GM03348 (cell line): ENCODE measurements around the gene RAC2.
A peak's percentile ranks its signal among the peaks of the same experiment; 100 is the strongest.

Source experiments
- DNase-seq: peaks from one replicate; pipeline ENCODE4 v3.0.0; 2012; ENCODE audit warnings: low spot score

Gene RAC2

DNA sequence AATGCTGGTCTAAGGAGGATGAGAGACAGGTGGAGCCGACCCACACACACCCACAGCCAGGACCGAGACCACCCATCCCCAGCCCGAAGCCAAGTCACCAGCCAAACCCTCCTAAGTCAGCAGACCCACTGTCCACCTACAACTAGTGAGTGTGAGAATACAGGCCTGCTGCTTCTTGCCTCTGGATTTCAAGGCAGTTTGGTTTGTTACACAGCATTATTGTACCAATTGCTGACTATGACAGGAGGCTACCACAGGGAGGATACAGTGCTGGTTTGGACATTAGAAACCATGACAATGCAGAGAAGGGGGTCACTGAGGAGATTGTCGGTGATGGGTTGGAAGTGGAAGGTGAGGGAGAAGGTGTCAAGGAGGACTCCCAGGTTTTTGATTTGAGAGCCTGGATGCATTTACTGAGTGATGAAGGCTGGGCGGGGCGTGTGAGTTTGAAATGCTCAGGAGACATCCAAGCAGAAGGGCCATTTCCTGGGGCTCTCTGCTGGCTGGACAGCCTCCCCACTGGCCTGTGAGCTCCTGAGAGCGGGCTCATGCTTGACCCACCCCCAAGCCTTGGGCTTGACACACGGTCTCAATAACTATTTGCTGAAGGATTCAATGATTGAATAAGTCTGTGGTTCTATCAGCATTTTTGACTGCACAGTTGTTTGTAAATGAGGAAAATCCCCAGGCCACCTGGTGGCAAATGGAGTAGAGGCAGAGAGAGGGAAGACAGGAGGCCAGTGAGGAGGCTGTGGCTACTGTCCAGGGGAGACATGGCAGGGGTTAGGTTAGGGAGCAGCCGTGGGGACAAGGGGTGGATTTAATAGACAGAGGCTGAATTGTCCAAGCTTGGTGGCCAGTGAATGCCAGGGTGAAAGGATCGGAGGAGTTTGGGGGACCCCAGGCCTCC lies 22.4 kb downstream of the RAC2 start:
- no peak for DNase-seq

DNA sequence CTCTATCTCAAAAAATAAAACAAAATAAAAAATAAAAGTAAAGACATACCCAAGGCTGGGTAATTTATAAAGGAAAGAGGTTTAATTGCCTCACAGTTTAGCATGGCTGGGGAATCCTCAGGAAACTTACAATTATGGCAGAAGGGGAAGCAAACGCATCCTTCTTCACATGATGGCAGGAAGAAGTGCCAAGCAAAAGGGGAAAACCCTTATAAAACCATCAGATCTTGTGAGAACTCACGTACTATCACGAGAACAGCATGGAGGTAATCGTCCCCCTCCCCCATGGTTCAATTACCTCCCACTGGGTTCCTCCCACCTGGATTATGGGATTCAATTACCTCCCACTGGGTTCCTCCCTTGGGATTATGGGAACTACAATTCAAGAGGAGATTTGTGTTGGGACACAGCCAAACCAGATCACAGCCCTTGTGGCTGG lies 23.5 kb downstream of the RAC2 start:
- DNase-seq, result no peak

DNA sequence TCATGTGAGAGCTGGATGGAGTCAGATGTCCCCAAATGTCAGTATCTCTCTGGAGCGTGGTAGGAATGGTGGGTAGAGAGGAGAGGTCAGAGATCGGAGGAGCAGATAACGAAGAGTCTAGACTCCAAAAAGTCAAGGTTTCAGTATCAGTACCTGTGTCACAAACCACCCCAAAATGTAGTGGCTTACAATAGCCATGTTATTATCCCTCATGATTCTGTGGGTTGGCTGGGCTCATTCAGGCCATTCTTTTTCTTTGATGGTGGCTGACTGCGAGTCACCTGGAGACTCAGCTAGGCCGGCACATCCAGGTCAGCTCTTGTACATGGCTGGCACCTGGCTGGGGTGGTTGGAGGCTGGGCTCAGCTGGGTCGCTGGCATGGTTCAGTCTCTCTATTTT lies 24.5 kb downstream of the RAC2 start:
- no peak for DNase-seq

DNA sequence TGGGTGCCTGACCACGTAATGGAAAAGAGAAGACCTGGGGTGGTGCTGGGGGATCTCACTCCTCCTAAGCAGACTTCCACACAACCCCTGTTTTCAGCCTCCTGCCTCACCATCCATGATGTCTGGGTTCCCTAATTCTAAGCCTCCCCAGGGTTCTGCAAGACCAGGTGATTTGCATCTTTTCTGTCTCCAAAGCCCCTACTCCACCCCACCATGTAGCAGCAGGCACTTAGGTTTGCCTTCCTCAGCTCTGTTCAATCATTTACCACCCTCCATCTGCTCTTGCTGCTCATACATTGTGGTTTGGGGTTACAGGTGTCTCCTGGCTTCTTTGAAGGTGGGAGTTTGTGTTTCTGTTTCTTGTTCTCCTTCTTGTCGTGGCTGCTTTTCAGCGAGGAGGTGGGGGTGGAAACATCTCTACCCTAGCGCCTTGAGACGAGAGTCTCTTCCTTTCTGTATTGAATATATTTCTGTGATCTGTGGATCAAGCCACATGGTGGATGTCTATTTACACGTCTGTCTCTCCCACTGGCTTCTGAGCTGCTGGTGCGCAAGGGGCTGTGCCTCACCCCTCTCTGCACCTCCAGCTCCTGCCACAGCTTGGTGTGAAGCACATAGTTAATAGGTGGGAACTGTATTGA lies 25.2 kb downstream of the RAC2 start:
- no peak for DNase-seq

DNA sequence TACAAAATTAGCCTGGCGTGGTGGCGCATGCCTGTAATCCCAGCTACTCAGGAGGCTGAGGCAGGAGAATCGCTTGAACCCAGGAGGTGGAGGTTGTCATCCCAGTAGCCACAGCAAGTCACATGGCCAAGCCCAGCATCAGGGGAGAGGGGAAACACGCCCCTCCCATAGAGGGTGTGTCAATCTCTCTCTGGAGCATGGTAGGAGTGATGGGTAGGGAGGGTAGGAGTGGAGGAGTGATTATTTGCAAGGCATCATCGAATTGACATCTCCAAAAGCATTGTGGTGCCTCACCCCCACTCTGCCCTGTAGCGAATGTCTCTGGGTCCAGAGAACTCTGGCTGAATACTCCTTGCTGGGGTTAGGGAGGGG lies 25.7 kb downstream of the RAC2 start:
- DNase-seq, result no peak

DNA sequence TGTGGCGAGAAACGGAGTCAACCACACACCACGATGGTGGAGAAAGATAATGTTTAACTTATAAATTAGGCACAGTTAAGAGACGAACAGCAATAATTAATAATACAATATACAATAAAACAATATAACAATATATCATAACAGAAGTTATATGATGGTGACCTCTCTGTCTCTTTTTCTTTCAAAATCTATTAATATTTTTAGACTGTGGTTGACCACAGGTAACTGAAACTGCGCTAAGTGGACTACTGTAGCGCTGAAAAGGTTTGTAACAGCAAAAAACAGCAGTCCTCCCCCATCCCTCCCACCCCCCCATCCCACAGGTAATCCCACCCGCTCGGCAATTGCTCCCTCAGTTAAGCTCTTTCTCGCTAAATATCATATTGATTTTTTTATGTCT lies 28.2 kb downstream of the RAC2 start:
- DNase-seq, result no peak

DNA sequence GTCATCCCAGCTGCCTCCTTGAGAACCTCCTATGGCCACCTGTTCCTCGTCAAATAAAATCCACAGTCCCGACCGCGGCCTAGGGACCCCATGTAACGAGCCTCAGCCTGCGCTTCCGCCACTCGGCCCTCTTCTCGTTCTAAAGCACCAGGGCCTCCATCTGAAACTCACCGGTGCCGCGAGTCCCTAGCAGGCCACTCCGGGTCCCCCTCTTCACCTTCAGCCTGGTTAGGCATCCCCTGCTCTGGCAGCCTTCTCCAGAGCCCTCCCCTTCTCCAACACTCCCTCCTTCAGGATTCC lies 29.4 kb downstream of the RAC2 start:
- DNase-seq, result no peak

DNA sequence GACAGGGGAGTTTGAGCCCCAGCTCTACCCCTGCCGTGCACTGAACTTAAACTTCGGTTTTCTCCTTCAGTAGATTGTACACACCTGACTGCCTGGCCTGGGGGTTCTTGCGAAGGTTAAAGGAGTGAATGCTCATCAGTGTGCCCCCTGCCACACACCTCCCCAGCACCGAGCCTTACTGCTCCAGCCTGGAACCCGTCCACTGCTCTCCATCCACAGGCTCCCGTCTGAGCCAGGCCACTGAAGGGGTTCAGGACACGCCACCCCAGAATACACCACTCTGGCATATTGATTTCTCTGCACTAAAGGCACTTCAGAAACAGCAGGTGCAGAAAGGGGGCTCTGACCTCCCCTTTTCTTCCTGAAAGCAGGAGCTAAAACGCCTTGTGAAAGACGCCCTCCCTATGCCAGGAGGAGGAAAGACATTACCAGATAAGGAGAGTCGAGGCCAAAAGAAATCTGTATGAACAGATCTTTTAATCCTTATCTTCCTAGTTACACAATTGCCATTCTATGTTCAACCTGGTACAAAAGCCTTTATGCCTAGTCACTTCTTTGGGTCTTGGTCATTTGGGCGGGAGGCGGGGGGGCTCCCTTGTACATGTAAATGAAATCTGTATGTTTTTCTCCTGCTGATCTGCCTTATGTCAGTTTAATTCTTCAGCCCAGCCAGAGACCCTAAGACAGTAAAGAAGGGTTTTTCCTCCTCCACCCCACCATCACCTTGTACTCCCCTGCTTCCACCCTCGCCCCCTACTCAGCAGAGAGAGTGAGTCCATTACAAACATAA lies 29.9 kb downstream of the RAC2 start:
- no peak for DNase-seq

DNA sequence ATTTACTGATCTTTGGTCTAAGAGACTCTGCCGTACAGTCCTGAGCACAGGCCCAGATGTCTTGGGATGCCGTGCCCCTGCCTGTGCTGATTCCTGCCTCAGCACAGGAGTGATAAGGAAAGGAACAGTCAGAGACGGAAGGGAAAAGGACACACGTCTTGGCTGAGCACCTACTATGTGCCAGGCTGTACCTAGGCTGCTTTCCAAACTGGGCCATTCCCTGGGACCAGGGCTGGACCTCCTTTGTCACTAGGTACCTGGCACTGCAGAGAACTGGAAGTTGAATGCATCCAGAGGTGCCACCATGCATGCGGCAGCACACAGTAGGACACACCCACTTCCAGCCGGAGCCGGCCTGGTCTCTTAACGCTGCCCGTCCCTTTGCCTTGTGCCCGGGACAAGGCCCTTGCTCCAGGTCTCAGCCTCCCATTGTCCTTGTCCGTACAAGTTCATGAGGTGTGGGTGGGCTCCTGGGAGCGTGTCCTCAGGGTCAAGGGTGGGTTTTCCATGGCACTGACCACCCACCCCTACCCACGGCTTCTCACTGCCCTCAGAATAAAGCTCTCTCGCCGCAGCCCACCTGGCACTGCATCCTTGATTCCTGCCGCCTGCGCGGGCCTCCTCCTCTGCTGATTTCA lies 30.7 kb downstream of the RAC2 start:
- no peak for DNase-seq

DNA sequence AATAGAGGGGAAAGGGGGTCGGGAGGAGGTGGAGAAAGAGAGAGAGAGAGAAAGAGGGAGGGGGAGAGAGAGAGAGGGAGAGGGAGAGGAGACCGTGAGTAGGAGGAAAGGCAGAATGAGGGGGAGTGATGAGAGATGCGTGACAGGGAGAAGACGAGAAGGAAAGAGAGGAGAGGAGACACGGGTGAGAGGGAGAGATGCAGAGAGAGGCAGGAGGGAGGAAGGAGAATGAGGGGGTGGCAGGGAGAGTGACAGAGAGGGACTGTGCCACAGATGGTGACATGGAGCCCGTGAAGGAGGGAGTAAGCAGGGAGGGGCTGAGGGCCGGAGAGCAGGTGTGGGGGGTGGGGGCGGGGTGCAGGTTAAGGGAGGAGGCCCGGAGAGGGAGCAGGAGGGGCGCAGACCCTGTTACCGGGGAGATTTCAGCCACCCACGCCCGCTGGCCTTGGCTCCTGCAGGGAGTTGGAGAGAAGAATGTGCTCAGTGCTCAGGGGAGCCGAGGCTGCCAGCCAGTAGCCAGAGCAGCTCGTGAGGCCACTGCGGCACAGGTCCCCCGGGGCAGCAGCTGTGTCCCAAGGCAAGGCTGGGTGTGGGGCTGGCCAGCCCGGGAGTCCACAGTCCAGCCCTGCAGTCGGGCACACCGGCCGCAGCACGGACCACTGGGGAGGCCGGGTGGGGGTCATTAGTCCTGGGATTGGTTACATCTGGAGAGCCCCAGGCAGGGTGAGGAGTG lies 31.7 kb downstream of the RAC2 start, which contains the start of gene SSTR3:
SSTR3 (minus strand) TSS at position 304 of the 733 bp plus-strand sequence. CDS start 4,674 bp downstream, outside the sequence.
- DNase-seq, result peak; percentile 56

DNA sequence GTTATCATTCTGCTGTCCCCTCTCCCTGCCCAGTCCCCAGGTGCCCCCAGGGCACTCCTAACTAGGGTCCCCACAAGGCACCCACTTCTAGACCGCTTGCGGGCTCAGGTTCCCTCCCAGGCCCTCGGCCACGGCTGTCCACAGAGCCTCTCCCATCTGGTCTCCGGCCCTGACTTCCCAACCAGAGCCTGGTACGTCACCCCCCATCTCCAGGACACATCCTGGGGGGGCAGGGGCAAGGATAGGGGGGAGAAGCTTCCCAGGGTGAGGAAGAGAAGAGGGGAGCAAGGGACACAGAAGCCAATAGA lies 32.2 kb downstream of the RAC2 start:
- no peak for DNase-seq

DNA sequence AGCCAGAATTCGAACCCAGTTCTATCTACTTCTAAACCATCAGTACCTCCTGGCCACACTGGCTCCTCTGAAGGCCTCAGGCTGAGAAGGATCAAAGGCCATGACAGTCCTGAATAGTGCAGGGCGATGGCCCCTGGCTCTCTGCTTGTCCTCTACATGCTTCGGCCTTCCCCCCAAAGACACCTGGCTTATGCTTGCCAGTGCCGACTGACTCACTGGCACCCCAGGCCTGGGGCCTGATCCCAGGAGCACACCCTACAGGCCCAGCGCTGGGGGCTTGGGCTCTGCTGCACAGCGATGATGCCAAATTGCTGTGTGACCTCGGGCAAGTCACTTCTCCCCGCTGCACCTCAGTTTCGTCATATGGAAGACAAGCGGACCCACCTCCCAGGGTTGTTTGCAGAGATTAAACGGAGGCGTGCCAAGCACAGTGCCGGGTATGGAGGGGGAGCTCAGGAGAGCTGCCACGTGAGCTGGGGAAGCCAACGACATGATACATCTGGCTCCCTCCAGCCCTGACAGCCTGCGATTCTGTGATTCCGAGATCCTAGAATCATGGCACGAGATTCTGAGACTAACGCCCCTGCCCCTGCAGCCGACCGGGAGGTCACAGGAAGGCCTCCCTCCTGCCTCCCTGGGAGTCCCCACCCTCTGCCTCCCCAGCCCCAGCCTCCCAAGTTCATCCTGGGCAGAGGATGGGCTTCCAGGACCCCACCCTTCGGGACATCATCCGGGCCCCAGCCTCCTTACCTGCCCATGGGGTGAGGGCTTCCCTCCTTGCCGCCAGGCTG lies 32.8 kb downstream of the RAC2 start:
- DNase-seq, result no peak

DNA sequence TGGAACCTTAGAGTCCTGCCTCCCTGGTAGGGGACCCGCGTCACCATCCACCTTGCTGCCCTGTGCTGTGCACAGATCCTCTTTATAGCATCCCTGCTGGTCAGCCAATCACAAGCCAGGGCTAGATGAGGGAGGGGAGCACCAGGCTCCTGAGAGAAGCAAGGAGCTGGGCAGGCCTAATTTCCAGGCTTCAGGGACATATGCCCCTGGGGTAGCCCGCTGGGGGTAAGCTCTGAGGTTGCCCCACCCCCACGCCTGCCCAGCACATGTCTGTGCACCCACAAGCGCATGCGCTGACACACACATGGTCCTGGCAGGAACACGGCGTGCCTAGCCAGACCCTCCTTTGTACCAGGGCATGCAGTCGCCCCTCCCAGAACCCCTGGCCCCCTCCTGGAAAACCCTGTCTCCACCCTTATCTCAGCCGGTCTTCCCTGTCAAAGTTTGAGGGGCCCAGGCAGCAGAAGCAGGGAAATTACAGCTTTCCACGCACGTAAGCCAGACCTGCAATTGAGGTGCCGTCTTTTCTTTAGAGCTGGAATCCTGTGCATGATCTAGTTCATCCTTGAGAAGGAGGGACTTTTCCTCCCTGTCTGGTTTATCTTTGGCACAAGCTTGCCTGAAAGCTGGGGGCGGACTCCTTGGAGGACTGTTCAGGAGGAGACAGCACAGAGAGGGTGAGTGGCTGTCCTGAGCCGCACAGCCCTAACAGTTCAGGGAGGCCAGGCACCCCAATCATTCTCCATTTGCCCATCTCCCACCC lies 33.8 kb downstream of the RAC2 start:
- DNase-seq, result no peak

DNA sequence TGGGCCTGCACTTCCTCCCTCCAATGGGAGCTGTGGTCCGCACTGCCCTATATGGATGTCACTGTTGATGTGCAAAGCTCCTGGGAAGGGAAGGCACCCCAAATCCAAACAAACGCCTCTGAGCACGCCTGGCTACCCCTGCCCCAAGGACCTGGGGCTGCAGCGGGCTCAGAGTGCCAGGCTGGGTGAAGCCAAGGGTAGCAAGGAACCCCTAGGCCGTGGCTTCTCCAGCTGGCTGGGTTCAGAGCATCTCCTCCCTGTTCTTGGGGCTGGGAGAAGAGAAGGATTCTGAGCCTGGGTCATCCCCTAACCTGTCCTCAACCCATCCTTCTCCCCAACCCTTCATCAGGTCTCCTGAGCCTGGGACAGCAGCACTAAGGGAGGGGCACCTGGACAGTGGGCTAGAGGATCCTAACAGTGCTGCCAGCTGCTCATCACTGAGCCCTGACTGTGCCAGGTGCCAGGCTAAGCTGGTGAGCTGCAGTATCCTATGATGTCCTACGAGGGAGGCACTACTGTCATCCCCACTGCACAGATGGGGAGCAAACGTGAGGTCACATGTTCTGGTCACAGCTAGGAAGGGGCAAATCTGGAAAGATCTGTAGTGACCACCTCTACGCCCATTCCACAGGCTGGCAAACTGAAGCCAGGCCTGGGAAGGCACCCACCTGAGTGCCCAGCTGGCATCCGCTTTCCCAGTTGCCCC lies 34.8 kb downstream of the RAC2 start:
- DNase-seq, result no peak

DNA sequence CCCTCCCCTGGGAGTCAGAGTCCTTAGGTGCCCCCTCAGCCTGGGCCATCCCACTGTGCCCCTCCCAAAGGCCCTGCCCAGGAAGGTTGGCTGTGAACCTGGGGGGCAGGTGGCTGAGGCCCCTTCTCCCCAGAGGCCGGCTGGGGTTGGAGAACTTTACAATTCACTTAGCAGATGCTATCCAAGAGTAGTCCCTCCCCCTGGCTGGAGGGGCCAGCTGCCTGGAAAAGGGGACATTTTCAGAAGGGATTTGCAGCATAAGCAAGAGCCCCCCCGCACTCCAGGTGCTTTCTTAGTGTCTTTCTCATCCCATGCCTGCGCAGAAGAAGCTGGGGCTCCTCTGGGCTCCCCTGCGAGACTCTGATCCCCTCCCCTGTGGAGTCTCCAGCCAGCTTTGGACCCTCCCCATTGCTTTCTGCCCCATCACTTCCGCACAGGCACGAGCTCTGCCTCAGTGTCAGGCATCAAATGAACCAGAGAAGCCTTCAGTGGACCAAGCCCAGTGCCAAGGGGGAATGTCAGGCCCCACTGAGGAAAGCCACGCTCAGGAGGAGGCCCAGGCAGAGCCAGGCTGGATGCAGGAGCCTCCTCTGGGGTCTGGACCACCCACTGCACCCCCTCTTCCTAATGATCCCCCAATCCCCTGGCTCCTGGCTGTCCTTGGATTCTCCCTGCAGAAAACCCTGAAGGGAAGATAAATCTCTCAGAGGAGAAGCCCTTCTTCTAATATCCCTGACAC lies 35.5 kb downstream of the RAC2 start:
- no peak for DNase-seq

DNA sequence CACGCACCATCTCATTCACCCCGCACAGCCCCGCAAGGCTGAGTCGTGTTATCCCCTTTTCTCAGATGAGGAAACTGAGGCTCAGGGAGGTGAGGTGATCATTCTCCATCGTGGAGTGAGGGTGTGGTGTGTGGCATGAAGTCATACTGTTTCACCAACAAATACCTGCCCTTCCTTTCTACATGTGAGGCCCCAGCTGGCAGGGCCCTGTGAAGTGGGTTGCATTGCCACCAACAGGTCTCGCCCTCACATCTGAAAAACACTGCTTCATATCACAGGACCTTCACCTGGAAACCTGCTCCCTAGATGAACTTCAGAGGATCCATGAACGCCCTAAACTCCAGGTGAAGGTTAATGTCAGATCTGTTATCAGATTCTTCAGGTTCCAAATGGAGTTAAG lies 36.1 kb downstream of the RAC2 start:
- no peak for DNase-seq

DNA sequence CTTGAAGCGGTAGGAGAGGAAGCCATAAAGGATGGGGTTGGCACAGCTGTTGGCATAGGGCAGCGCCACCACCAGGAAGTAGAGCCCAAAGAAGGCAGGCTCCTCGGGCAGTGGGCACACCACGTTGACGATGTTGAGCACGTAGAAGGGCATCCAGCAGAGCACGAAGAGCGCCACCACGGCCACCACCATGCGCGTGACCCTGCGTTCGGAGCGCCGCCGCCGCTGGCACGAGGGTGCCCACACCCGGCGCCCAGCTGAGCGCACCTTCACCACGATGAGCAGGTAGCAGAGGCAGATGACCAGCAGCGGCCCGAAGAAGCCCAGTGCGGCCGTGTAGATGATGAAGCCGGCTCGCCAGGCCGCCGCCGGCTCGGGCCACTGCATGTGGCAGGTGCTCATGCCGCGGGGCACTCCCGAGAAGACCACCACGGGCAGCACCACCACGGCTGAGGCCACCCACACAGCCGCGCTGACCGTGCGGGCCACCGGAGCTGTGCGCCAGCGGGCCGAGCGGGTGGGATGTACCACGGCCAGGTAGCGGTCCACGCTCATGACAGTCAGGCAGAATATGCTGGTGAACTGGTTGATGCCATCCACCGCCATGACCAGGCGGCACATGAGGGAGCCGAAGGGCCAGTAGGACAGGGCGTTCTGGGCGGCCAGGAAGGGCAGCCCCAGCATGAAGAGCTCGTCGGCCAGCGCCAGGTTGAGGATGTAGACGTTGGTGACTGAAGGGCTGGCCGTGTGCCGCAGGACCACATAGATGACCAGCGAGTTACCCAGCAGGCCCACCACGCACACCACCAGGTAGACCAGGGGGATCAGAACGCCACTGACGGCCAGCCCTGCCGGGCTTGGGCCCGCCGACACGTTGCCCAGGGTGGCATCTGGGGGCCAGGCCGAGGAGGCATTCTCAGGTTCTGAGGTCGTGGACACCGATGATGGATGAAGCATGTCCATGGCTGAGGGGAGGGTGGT lies 36.9 kb downstream of the RAC2 start:
- no peak for DNase-seq
